GM18873 (cell line): ENCODE data around the gene LAG3.

Experiments used
- ATAC-seq: cut with Tn5 transposase; IDR thresholded peaks from one replicate; pipeline ENCODE4 v1.9.1; 2021; ENCODE audit warnings: mild to moderate bottlenecking, moderate library complexity, moderate number of reproducible peaks; ENCODE audit not compliant: unreplicated experiment, low FRiP score

The LAG3 gene

DNA sequence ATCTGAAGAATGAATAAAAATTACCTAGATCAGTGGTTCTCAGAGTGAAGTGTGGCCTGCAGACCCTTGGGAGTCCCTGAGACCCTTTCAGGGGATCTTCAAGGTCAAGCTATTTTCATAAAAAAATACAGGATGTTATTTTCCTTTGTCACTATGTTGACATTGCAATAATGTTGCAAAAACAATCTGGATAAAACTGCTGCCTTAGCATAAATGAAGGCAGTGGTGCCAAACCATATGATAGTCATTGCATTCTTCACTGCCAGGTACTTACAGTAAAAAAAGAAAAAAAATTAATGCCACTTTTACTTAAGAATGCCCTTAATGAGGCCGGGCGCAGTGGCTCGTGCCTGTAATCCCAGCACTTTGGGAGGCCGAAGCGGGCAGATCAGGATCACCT is 15.0 kb downstream of the LAG3 start:
- ATAC-seq: no peak

GRCh38 chr12:6788972-6789924 is 16.9 kb downstream of the LAG3 start, which contains the start of gene CD4:
Gene CD4, plus strand, starts transcription at chr12:6789528. Its CDS starts 10,611 bp downstream, at chr12:6800139.
- no peak for ATAC-seq

GRCh38 chr12:6790496-6791150 is 18.3 kb downstream of the LAG3 start:
- ATAC-seq: no peak

DNA sequence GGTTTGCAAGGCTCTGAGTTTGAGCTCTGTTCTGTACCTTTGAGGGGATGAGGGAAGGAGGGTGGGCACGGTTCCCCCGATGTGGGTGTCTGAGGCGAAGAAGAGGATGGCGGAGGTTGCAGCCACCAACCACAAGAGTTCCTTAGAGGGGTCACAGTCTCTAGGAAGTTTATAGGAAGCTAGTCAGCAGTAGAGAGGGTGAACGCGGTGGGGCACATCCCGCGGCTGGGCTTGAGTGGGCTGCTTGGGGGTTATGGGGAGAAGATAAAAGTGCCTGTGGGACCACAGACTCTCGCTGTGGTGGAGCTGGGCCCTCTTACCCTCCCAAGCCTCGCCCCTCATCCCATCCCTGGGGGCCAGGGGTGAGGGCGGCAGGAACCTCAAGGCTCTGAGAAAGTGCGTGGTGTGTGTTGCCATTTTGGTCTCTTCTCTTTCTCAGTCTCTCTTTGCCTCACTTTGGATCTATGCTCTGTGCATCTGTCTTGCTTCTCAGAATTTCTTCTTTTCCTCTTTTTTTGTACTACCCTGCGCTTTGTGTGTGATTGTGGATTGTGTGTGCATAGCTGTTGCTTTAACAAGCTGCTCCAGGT is 19.7 kb downstream of the LAG3 start:
- ATAC-seq: no peak

- no peak for ATAC-seq
Measured at GRCh38 chr12:6792522-6793201, 20.3 kb downstream of the LAG3 start.

GRCh38 chr12:6795088-6795487 is 22.8 kb downstream of the LAG3 start:
- no peak for ATAC-seq

DNA sequence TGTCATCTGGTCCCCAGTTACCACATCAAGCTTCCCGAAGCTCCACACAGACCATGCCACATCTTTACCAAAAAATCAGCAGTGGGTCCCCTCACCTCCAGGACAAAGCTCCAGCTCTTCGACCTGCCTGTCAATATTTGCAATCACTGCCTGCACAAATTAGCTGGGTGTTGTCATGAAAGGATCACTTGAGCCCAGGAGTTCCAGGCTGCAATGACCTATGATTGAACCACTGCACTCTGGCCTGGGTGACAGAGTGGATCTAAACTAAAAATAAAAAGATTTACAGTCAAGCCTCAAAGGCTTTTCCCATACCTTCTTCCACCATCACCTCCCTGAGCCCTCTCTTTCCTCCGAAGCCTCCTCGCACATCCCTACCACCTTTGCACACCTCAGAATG is 24.3 kb downstream of the LAG3 start:
- ATAC-seq: no peak

- ATAC-seq: no peak
Measured at GRCh38 chr12:6799147-6799546, 26.8 kb downstream of the LAG3 start.

DNA sequence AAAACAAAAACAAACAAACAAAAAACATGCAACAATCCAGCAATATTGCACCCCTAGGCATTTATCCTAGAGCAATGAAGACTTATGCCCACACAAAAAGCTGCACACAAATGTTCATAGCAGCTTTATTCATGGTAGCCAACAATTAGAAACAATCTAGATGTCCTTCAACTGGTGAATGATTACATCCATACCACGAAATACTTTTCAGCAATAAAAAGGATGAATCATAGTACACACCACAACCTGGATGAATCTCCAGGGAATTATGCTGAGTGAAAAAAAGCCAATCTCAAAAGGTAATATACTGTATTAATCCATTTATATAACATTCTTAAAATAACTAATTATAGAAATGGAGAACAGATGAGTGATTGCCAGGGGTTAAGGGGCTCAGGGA is 34.9 kb downstream of the LAG3 start:
- ATAC-seq: no peak

DNA sequence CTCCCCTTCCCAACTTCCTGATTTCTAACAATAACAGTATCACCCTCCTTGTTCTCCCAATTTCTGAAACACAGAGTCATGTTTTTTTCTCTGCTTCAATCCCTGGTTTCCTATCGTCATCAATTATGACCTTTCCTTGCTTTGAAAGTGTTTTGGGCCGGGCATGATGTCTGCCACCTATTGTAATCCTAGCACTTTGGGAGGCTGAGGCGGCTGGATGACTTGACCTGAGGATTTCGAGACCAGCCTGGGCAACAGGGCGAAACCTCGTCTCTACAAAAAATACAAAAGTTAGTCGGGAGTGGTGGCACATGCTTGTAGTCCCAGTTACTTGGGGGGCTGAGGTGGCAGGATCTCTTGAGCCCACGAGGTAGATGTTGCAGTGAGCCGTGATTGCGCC is 36.7 kb downstream of the LAG3 start:
- ATAC-seq: no peak

DNA sequence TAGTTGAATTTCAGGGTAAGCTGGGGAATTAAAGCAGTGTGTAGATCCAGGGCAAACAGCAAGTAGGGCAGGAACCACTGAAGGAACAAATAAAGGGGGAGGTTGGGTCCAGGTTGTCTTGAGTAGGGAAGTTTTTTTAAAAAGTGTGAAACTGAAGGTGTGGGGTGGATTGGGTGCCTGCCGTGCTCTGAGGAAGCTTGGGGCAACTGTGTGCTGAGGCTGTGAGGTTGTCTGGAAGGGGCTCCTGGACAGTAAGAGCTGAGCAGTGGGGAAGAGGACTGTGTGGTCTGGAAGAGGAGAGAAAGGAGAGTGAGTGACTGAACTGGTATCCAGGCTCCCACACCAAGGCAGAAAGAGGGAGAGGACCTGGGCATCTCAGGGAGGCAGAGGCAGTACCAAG is 38.4 kb downstream of the LAG3 start:
- ATAC-seq: no peak

DNA sequence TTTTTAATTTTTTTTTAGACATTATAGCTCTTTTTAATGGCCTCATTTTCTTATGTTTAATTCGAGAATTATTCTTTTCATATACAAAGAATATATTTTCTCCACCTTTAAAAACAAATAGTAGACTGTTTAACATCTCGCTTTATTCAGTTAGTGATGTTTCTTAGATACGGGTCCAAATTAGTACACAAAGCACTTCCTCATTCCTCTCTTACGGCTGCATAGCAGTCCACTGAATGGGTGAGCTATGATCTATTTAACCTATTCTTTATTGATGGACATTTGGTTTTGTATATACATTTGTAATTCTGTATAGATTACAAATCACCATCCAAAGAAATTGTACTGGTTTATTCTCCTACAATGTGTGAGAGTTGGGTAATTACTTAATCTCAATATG is 41.0 kb downstream of the LAG3 start:
- ATAC-seq: no peak

GRCh38 chr12:6816598-6816997 is 44.3 kb downstream of the LAG3 start:
- no peak for ATAC-seq

DNA sequence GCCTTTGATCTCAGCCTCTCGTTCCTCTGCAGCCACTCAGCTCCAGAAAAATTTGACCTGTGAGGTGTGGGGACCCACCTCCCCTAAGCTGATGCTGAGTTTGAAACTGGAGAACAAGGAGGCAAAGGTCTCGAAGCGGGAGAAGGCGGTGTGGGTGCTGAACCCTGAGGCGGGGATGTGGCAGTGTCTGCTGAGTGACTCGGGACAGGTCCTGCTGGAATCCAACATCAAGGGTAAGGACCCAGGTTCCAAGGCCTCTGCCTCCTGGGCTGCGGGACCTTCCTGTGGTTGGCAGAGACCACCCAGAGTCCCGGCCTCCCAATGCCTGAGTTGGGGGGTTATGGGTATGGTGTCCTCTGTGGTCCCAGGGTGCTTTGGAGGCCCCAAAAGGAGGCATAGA is 44.8 kb downstream of the LAG3 start:
- ATAC-seq: no peak

GRCh38 chr12:6817662-6818157 is 45.4 kb downstream of the LAG3 start:
- no peak for ATAC-seq

- no peak for ATAC-seq
Measured at GRCh38 chr12:6818222-6818621, 45.9 kb downstream of the LAG3 start.

- ATAC-seq: no peak
Measured at GRCh38 chr12:6818645-6819044, 46.3 kb downstream of the LAG3 start.

GRCh38 chr12:6819106-6820030 is 47.0 kb downstream of the LAG3 start:
- no peak for ATAC-seq

DNA sequence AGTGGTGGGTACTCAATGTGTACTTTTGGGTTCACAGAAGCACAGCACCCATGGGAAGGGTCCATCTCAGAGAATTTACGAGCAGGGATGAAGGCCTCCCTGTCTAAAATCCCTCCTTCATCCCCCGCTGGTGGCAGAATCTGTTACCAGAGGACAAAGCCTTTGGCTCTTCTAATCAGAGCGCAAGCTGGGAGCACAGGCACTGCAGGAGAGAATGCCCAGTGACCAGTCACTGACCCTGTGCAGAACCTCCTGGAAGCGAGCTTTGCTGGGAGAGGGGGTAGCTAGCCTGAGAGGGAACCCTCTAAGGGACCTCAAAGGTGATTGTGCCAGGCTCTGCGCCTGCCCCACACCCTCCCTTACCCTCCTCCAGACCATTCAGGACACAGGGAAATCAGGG is 47.8 kb downstream of the LAG3 start:
- ATAC-seq: no peak
